Fibroblast of pulmonary artery (primary cell): ENCODE data around the gene TRIM71.
"Not testable (repeated sequence)": the region's sequence is repeated elsewhere in the genome, so short reads cannot be mapped to it uniquely, and the experiment has no call there.

Experiments
- DNase-seq: peaks from one replicate; pipeline ENCODE4 v3.0.0-alpha.2; 2010; ENCODE audit warnings: low read depth
- H3K4me3 ChIP-seq: replicated peaks from 2 replicates; pipeline ENCODE4 v1.5.1; 2011; ENCODE audit warnings: low read depth, mild to moderate bottlenecking, control low read depth, low read length, moderate library complexity
- TF ChIP-seq, protein P1 (sequence below): IDR thresholded peaks from 2 replicates; pipeline ENCODE4 v1.5.1; 2011; ENCODE audit warnings: mild to moderate bottlenecking, control low read depth, low read length, inconsistent platforms; ENCODE audit errors: missing control alignments

The TRIM71 gene

DNA sequence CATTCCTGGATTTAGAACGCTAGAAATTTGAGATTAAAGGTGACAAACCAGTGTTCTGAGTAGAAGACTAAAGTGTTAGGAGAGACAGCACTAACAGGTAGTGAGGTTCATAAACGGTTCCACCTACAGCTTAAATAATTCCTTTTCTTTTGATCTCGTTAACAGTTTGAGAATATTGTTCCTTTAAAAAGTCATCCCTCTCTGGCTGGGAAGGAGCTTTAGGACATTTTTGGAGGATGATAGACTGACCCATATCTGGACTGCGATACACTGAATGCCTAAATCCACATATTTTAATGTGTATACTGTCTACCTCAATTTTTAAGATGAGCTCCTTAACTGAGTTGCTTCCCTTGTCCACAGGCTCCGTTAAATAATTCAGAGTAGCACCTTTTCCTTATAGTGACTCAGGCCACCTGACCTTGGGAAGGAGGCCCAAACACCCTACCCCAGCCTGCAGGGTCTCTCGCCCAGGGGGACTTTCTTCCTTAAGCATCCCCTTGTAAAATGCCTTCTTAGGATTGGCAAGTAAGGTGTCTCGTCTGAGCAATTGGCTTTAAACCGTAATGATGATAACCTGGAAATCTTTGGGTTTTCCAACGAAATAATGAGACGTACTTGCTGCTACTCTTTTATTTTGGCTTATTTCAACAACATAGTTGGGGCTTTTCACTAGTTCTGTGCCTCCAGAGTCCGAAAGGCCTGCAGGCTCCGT lies 3.3 kb downstream of the TRIM71 start:
- no peak overlapping the region for H3K4me3 ChIP-seq
- DNase-seq: no peak
- TF ChIP-seq, protein P1, sequence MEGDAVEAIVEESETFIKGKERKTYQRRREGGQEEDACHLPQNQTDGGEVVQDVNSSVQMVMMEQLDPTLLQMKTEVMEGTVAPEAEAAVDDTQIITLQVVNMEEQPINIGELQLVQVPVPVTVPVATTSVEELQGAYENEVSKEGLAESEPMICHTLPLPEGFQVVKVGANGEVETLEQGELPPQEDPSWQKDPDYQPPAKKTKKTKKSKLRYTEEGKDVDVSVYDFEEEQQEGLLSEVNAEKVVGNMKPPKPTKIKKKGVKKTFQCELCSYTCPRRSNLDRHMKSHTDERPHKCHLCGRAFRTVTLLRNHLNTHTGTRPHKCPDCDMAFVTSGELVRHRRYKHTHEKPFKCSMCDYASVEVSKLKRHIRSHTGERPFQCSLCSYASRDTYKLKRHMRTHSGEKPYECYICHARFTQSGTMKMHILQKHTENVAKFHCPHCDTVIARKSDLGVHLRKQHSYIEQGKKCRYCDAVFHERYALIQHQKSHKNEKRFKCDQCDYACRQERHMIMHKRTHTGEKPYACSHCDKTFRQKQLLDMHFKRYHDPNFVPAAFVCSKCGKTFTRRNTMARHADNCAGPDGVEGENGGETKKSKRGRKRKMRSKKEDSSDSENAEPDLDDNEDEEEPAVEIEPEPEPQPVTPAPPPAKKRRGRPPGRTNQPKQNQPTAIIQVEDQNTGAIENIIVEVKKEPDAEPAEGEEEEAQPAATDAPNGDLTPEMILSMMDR: no peak

- no peak for DNase-seq
- TF ChIP-seq, protein P1: no peak
- H3K4me3 ChIP-seq: no peak overlapping the region
These were observed 4.0 kb downstream of the TRIM71 start for GRCh38 chr3:32821686-32822296.

DNA sequence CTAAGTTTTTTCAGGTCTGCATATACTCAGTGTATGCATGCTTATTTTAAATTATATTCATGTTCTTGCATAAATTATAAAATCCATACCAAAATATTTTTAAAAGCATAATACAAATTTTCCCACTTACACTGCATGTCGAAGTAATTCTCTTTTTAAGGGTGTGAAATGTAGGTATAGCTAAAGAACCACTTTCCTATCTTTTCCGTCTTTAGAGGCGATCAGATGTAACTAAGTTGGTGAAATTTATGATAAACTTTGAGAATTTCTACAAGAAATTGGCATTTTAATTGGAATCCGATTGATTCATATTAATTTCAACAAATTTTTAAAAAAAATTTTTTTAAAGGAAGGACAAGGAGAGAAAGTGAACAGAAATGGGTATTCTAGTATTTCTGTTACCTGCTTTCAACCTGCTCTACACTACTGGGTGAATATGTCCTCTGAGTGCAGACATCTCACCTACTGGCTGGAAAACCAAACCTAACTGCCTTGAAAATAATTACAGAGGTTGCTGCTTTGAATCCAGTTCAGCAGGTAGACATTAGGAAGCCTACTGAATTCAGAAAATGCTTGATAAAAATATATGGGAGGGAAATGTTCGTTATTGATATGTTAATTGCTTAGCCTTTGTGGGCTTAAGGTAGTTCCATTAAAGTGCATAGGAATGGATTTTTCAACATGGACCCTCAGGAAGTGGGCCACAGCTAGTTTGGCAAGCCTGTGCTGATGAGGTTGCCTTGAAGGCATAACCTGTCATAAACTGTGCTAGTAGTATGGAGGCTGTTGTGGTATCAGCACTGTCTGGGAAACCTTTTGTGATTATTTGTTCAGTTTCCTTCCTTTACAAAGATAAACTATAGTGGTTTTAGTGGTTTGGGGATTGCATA lies 5.1 kb downstream of the TRIM71 start:
- TF ChIP-seq, protein P1: no peak
- DNase-seq: no peak

DNA sequence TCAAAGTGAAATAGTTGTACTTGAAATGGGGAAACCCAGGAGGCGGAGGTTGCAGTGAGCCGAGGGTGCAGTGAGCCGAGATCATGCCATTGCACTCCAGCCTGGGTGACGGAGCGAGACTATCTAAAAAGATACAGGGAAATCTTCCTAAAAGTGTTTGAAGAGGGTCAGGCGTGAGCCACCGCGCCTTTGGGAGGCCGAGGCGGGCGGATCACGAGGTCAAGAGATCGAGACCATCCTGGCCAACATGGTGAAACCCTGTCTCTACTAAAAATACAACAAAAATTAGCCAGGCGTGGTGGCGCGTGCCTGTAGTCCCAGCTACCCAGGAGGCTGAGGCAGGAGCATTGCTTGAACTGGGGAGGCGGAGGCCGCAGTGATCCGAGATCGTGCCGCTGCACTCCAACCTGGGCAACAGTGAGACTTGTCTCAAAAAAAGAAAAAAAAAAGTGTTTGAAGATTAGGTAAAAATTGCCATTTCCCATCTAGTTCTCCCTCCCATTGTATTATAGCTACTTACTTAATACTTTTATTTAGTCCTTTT lies 5.9 kb downstream of the TRIM71 start:
- DNase-seq, H3K4me3 ChIP-seq: not testable (repeated sequence)

More for the DNA sequence above, 5.1 kb downstream of the TRIM71 start:
- no peak overlapping the region for H3K4me3 ChIP-seq

DNA sequence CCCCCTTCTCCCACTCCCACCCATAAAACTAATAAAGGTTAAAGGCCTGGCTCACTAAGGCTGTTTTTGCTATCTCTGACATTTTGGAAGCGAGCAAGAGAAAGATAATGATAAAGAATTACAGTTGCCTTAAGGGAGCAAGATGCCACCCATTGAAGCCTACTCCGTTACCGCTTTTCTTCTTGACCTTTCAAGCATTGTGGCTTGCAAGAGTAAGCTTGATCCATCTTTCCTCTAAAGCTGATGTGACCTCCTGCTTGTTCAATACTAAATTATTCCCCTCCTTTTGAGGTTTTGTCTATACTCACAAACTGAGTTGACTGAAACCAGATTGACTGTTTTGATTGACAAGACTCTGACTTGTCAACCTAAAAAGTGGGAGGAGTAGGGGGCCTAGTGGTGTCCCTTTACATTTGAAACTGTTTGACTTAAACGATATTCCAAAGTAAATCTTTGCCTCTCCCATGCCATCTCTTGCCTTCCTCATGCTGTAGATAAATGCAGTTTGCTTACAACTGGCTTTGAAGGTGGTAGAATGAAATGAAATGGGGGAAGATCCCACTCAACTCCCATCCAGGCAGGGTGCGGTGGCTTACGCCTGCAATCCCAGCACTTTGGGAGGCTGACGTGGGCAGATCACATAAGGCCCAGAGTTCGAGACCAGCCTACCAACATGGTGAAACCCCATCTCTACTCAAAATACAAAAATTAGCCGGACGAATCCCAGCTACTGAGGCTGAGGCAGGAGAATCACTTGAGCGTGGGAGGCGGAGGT lies 8.0 kb downstream of the TRIM71 start:
- TF ChIP-seq, protein P1: no peak
- no peak overlapping the region for H3K4me3 ChIP-seq
- DNase-seq: no peak

- no peak for DNase-seq
- TF ChIP-seq, protein P1: no peak
- H3K4me3 ChIP-seq: no peak overlapping the region
These were observed 13.3 kb downstream of the TRIM71 start for GRCh38 chr3:32831062-32831461.
